BLaER1 (cell line): ENCODE results near the gene MAST3.

ENCODE experiments used
- H3K27ac ChIP-seq: shearing (Covaris generic); formaldehyde crosslinking; 2 replicates; pipeline ENCODE4 v1.8.1; 2022
- H3K27me3 ChIP-seq: shearing (Covaris generic); formaldehyde crosslinking; 2 replicates; pipeline ENCODE4 v1.8.1; 2022
- H3K36me3 ChIP-seq: shearing (Covaris generic); formaldehyde crosslinking; 2 replicates; pipeline ENCODE4 v1.8.1; 2022
- H3K4me1 ChIP-seq: shearing (Covaris generic); formaldehyde crosslinking; 2 replicates; pipeline ENCODE4 v1.8.1; 2022
- H3K4me2 ChIP-seq: shearing (Covaris generic); formaldehyde crosslinking; 2 replicates; pipeline ENCODE4 v1.8.1; 2022
- H3K4me3 ChIP-seq: shearing (Covaris generic); formaldehyde crosslinking; 2 replicates; pipeline ENCODE4 v1.8.1; 2022
- H3K9ac ChIP-seq: shearing (Covaris generic); formaldehyde crosslinking; 2 replicates; pipeline ENCODE4 v1.8.1; 2022
- H3K9me3 ChIP-seq: shearing (Covaris generic); formaldehyde crosslinking; 2 replicates; pipeline ENCODE4 v1.8.1; 2022
- H4K20me1 ChIP-seq: shearing (Covaris generic); formaldehyde crosslinking; 2 replicates; pipeline ENCODE4 v1.8.1; 2022
- Cebpa-rat ChIP-seq: shearing (Covaris generic); IDR thresholded peaks from 2 replicates; pipeline ENCODE4 v1.8.1; 2022

MAST3 gene

DNA sequence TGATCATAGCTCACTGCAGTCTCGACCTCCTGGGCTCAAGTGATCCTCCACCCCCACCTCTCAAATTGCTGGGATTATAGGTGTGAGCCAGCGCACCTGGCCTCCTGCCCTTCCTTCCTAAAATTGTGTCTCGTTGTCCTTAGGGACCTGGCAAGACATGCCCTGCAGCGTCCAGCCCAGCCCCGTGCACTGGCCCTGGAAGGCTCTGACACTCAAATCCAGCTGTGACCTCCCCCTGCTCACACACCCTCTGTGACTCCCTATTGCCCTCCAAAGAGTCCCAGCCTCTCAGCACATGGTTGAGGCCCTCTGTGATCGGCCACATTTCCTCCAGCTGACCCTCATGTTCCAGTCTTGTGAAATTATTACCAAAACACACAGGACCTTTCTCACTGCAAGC, 100.4 kb downstream of the MAST3 start:
- H3K27ac ChIP-seq: no peak overlapping the region
- H3K4me2 ChIP-seq: no peak overlapping the region
- H3K9ac ChIP-seq: no peak overlapping the region
- no peak overlapping the region for H3K4me3 ChIP-seq
- H3K9me3 ChIP-seq: no peaks in the 10 kb centered on the region
- H3K36me3 ChIP-seq: peaks cover 63% of the 10 kb centered on the region
- peaks cover 36% of the 10 kb centered on the region for H4K20me1 ChIP-seq
- H3K4me1 ChIP-seq: peaks cover 56% of the 10 kb centered on the region
- TF ChIP-seq Cebpa-rat: no peak
- no peaks in the 10 kb centered on the region for H3K27me3 ChIP-seq

DNA sequence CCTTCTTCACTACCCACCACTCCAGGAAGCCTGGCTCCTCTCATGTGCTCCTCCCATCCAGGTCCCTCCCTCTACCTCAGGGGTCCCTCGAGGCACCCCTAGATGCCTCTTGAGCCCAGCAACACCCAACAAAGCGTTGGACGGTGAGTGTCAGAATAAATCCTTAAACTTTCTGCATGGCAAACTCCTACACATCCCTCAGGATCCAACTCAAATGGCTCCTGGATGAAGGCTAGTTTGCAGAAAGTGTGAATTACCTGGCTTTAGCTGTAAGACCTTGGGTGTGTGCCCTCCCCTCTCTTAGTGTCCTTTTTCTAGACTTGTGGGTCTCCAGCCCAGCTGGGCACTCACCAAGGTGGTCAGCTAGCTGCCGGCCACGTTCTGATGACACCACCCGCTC, 100.8 kb downstream of the MAST3 start:
- Histone ChIP-seq H3K9me3 (no peaks in the 10 kb centered on the region), H4K20me1 (peaks cover 35% of the 10 kb centered on the region), H3K4me3 (no peak overlapping the region), H3K4me2 (no peak overlapping the region), H3K9ac (no peak overlapping the region), H3K4me1 (peaks cover 59% of the 10 kb centered on the region), H3K27me3 (no peaks in the 10 kb centered on the region), H3K36me3 (peaks cover 63% of the 10 kb centered on the region), H3K27ac (no peak overlapping the region)
- TF ChIP-seq Cebpa-rat: no peak
